HepG2 (cell line): ENCODE data around the gene TUBB2B.

ENCODE experiments used
- BCL6 ChIP-seq: IDR thresholded peaks from 2 replicates; pipeline ENCODE4 v1.6.1; 2016; ENCODE audit warnings: missing genetic modification reagents, missing compliant biosample characterization
- POLR2A ChIP-seq, 2 experiments: IDR thresholded peaks; 2 replicates each; pipeline ENCODE4 v1.6.1; 2011; ENCODE audit warnings: low read depth in 2 of 2, low read length in 2 of 2, mild to moderate bottlenecking in 1 of 2, moderate library complexity in 1 of 2; ENCODE audit not compliant: insufficient read depth in 1 of 2

DNA sequence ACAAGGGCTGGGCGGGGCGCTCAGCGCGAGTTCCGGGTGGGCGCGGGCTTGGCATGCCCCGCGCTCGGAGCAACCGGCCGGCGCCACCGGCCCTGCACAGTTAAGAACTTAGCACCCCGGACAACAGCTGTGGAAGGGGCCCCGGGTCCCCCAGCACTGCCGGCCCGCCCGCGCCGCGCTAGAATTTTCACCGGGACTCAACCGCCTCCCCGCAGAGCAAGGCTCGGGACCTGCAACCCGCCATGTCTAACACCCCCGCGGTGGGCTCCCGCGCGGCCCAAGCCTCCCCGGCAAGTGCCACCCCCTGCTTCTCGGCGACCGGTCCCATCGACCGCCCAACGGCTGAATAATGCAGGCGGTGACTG, 26.1 kb upstream of the TUBB2B start:
- TF ChIP-seq BCL6 (CRISPR knock-in tag): no peak
- no peak for TF ChIP-seq POLR2A (IDR thresholded peaks at IDR 0.05; ENCODE audit: insufficient read depth in 1 of 2, low read depth in 2 of 2, low read length in 2 of 2)
